ENCODE results near the gene MRPL43.

DNA sequence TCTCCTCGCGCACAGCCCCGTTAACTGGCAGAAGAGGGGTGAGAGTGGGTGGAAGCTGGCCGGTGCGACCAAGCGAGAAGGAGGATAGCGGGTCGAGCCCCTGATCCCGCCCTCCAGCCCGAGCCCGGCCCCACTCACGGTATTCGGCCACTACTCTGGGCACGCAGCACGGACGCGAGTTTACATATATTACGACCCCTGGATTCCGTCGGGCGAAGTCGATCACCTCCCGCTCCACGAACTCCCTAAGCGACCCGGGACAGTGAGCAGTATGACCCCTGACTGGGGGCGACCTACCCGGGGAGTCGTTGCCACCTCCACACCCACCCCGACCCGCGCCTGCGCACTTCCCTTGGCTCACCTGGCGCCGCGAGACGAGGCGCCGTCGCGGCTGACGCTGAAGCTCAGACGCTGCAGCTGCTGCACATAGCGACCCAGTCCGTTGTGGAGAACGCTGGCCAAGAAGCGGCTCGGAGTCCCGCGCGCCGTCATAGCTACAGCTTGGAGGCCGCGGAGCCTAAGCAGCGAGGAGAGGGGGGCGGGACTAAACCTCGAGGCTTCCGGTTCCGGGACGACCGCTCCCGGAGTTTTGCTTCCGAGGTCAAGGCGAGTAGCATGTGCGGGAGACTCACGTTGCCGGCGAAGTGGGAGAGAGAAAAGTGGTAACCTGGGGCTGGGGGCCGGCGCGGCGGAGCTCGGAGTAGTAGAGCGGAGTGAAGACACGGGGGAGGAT is at the start of gene MRPL43, which contains the start of gene TWNK:
- TF ChIP-seq, protein P1, sequence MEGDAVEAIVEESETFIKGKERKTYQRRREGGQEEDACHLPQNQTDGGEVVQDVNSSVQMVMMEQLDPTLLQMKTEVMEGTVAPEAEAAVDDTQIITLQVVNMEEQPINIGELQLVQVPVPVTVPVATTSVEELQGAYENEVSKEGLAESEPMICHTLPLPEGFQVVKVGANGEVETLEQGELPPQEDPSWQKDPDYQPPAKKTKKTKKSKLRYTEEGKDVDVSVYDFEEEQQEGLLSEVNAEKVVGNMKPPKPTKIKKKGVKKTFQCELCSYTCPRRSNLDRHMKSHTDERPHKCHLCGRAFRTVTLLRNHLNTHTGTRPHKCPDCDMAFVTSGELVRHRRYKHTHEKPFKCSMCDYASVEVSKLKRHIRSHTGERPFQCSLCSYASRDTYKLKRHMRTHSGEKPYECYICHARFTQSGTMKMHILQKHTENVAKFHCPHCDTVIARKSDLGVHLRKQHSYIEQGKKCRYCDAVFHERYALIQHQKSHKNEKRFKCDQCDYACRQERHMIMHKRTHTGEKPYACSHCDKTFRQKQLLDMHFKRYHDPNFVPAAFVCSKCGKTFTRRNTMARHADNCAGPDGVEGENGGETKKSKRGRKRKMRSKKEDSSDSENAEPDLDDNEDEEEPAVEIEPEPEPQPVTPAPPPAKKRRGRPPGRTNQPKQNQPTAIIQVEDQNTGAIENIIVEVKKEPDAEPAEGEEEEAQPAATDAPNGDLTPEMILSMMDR (IDR thresholded peaks at IDR 0.05; ENCODE audit: low read depth, low read length) = no peak
- no peak for TF ChIP-seq EZH2phosphoT487 (IDR thresholded peaks at IDR 0.05; ENCODE audit: low read depth)
